NT2/D1 (cell line): ENCODE measurements around the gene FGL2.
A peak's percentile ranks its signal among the peaks of the same experiment; 100 is the strongest.

Experiments used
- DNase-seq: peaks from one replicate; pipeline ENCODE4 v3.0.0-alpha.2; 2011; ENCODE audit warnings: low read depth, low spot score
- H3K27me3 ChIP-seq: 2 replicates; pipeline ENCODE4 v1.6.0; 2011; ENCODE audit warnings: mild to moderate bottlenecking; ENCODE audit not compliant: insufficient read length, insufficient read depth
- H3K36me3 ChIP-seq: 2 replicates; pipeline ENCODE4 v1.6.1; 2011; ENCODE audit warnings: mild to moderate bottlenecking, low read length, mixed read lengths; ENCODE audit not compliant: insufficient read depth, insufficient read length
- H3K4me1 ChIP-seq: 2 replicates; pipeline ENCODE4 v1.5.1; 2011; ENCODE audit not compliant: insufficient read depth, insufficient read length
- H3K4me3 ChIP-seq: 2 replicates; pipeline ENCODE4 v1.5.1; 2011; ENCODE audit warnings: low read depth; ENCODE audit not compliant: insufficient read length
- H3K9ac ChIP-seq: 2 replicates; pipeline ENCODE4 v1.6.0; 2011; ENCODE audit warnings: low read depth; ENCODE audit not compliant: insufficient read length
- H3K9me3 ChIP-seq: 2 replicates; pipeline ENCODE4 v1.5.1; 2011; ENCODE audit warnings: mild to moderate bottlenecking, low read length; ENCODE audit not compliant: insufficient read depth
- SUZ12 ChIP-seq: IDR thresholded peaks from 2 replicates; pipeline ENCODE4 v1.6.1; 2011; ENCODE audit not compliant: insufficient read length, insufficient read depth; ENCODE audit errors: extremely low read depth
- YY1 ChIP-seq: IDR thresholded peaks from 2 replicates; pipeline ENCODE4 v1.6.1; 2011; ENCODE audit not compliant: insufficient read length, insufficient read depth
- ZNF274 ChIP-seq: IDR thresholded peaks from 2 replicates; pipeline ENCODE4 v1.6.1; 2011; ENCODE audit warnings: mild to moderate bottlenecking, low read depth, low read length

FGL2 gene

GRCh38 chr7:77199013-77199966 is at the start of gene FGL2:
Gene FGL2, minus strand, starts transcription at chr7:77199819. Its CDS starts 26 bp downstream, at chr7:77199793.
- Histone ChIP-seq H3K9ac (no peak within 1 kb of the TSS), H3K27me3 (peaks cover 20% of the 10 kb centered on the region), H3K9me3 (no peaks in the 10 kb centered on the region), H3K36me3 (no peaks in the 10 kb centered on the region), H3K4me1 (no peaks in the 10 kb centered on the region), H3K4me3 (no peak within 1 kb of the TSS)
- TF ChIP-seq ZNF274 = no peak
- TF ChIP-seq SUZ12 = no peak
- no peak for TF ChIP-seq YY1
- DNase-seq = no peak

- no peak overlapping the region for H3K9ac ChIP-seq
- H3K27me3 ChIP-seq = no peaks in the 10 kb centered on the region
- H3K4me3 ChIP-seq = no peak overlapping the region
- no peak for DNase-seq
- H3K4me1 ChIP-seq = no peaks in the 10 kb centered on the region
- H3K36me3 ChIP-seq = no peaks in the 10 kb centered on the region
- H3K9me3 ChIP-seq = no peaks in the 10 kb centered on the region
- no peak for TF ChIP-seq YY1
- TF ChIP-seq ZNF274 = no peak
- TF ChIP-seq SUZ12 = no peak
Observed at GRCh38 chr7:77248154-77248553, 48.5 kb upstream of the FGL2 start.

- H3K9me3 ChIP-seq = no peaks in the 10 kb centered on the region
- H3K4me3 ChIP-seq = no peak overlapping the region
- no peak overlapping the region for H3K9ac ChIP-seq
- H3K27me3 ChIP-seq = no peaks in the 10 kb centered on the region
- no peaks in the 10 kb centered on the region for H3K4me1 ChIP-seq
- no peaks in the 10 kb centered on the region for H3K36me3 ChIP-seq
- TF ChIP-seq YY1 = no peak
- TF ChIP-seq SUZ12 = no peak
- no peak for TF ChIP-seq ZNF274
- DNase-seq = peak; percentile 85
Observed at GRCh38 chr7:77247206-77247850, 47.7 kb upstream of the FGL2 start.

- H3K9ac ChIP-seq = no peak overlapping the region
- no peak for DNase-seq
- no peaks in the 10 kb centered on the region for H3K36me3 ChIP-seq
- H3K4me3 ChIP-seq = no peak overlapping the region
- H3K4me1 ChIP-seq = no peaks in the 10 kb centered on the region
- TF ChIP-seq ZNF274 (no peak), YY1 (no peak), SUZ12 (no peak)
- no peaks in the 10 kb centered on the region for H3K27me3 ChIP-seq
- no peaks in the 10 kb centered on the region for H3K9me3 ChIP-seq
Observed at GRCh38 chr7:77246026-77246640, 46.5 kb upstream of the FGL2 start.

GRCh38 chr7:77245015-77245755 is 45.6 kb upstream of the FGL2 start:
- H3K9ac ChIP-seq = no peak overlapping the region
- H3K36me3 ChIP-seq = no peaks in the 10 kb centered on the region
- no peak for TF ChIP-seq ZNF274
- TF ChIP-seq YY1 = no peak
- TF ChIP-seq SUZ12 = no peak
- no peaks in the 10 kb centered on the region for H3K27me3 ChIP-seq
- no peaks in the 10 kb centered on the region for H3K9me3 ChIP-seq
- no peak for DNase-seq
- no peak overlapping the region for H3K4me3 ChIP-seq
- no peaks in the 10 kb centered on the region for H3K4me1 ChIP-seq

- H3K27me3 ChIP-seq = no peaks in the 10 kb centered on the region
- no peaks in the 10 kb centered on the region for H3K36me3 ChIP-seq
- H3K4me3 ChIP-seq = no peak overlapping the region
- TF ChIP-seq ZNF274 = no peak
- TF ChIP-seq SUZ12 = no peak
- TF ChIP-seq YY1 = no peak
- DNase-seq = no peak
- no peaks in the 10 kb centered on the region for H3K9me3 ChIP-seq
- no peaks in the 10 kb centered on the region for H3K4me1 ChIP-seq
- H3K9ac ChIP-seq = no peak overlapping the region
Observed at GRCh38 chr7:77244222-77244934, 44.8 kb upstream of the FGL2 start.

- H3K9ac ChIP-seq = no peak overlapping the region
- H3K9me3 ChIP-seq = no peaks in the 10 kb centered on the region
- H3K4me1 ChIP-seq = no peaks in the 10 kb centered on the region
- H3K36me3 ChIP-seq = no peaks in the 10 kb centered on the region
- TF ChIP-seq SUZ12 = no peak
- TF ChIP-seq ZNF274 = no peak
- no peak for TF ChIP-seq YY1
- DNase-seq = no peak
- no peak overlapping the region for H3K4me3 ChIP-seq
- peaks cover 1% of the 10 kb centered on the region for H3K27me3 ChIP-seq
Observed at GRCh38 chr7:77242554-77242953, 42.9 kb upstream of the FGL2 start.
